Activated CD8-positive, alpha-beta memory T cell treated with anti-CD3 and anti-CD28 coated beads, Interleukin-2, amount 10 ng/mL, durations not matched to agents 7 days and 5 days (primary cell): ENCODE measurements around the gene CHI3L1. TPM values are rescaled to one million over a fixed set of nuclear protein-coding genes. Genes with fewer than 3 reads are reported as not detected.
"Not testable (repeated sequence)": the region's sequence is repeated elsewhere in the genome, so short reads cannot be mapped to it uniquely, and the experiment has no call there.

Experiments
- ATAC-seq: fragments of 150-1000 bp; cut with Tn5 transposase; one replicate; pipeline ENCODE4 v1.10.0; 2021; ENCODE audit warnings: moderate library complexity
- CTCF ChIA-PET: fragments of 350-600 bp; sonication (Branson Sonifier 250); formaldehyde crosslinking; loops from one replicate; lab custom pipeline; 2021; ENCODE audit warnings: antibody characterized with exemption; lab: Charles Lee
- DNase-seq: peaks from one replicate; pipeline ENCODE4 v3.0.0-alpha.2; 2020
- H3K27ac Mint-ChIP-seq: one replicate; pipeline ENCODE4 v1.8.0; 2021; ENCODE audit warnings: mild to moderate bottlenecking, mixed read lengths
- H3K27me3 Mint-ChIP-seq: one replicate; pipeline ENCODE4 v1.8.0; 2021; ENCODE audit warnings: mixed read lengths
- H3K36me3 Mint-ChIP-seq: one replicate; pipeline ENCODE4 v1.8.0; 2021; ENCODE audit warnings: mild to moderate bottlenecking, mixed read lengths
- H3K4me1 Mint-ChIP-seq: one replicate; pipeline ENCODE4 v1.8.0; 2021; ENCODE audit warnings: mixed read lengths
- H3K4me3 Mint-ChIP-seq: one replicate; pipeline ENCODE4 v1.8.0; 2021; ENCODE audit warnings: mild to moderate bottlenecking, moderate library complexity, mixed read lengths
- H3K9me3 Mint-ChIP-seq: one replicate; pipeline ENCODE4 v1.8.0; 2022; ENCODE audit warnings: low read depth, mixed read lengths
- total RNA-seq, 2 experiments: library from RNA; stranded (reverse); gene quantifications; one replicate each; pipeline ENCODE4 v1.2.3, GENCODE V29; 2021

Gene CHI3L1
- not detected for total RNA-seq

- ATAC-seq: no peak
- H3K9me3 Mint-ChIP-seq: no peaks in the 10 kb centered on the region
- H3K4me1 Mint-ChIP-seq: no peaks in the 10 kb centered on the region
- no peaks in the 10 kb centered on the region for H3K36me3 Mint-ChIP-seq
- H3K4me3 Mint-ChIP-seq: no peak within 1 kb of the TSS
- DNase-seq: no peak
- H3K27ac Mint-ChIP-seq: no peak within 1 kb of the TSS
- CTCF ChIA-PET: no interaction called here
- H3K27me3 Mint-ChIP-seq: peaks cover 27% of the 10 kb centered on the region
These were observed at the start of gene CHI3L1 for GRCh38 chr1:203186446-203187303. CHI3L1 (minus strand) TSS chr1:203186704; CDS start chr1:203186623, 81 bp downstream.

DNA sequence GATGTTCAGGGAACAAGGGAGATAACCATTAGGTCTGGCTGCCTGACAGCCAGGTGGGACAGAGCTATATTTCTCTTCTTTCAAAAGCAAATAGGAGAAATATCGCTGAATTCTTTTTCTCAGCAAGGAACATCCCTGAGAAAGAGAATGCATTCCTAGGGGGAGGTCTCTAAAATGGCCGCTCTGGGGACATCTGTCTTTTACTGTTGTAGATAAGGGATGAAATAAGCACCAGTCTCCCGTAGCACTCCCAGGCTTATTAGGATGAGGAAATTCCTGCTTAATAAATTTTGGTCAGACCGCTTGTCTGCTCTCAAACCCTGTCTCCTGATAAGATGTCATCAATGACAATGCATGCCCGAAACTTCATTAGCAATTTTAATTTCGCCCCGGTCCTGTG, 48.4 kb upstream of the CHI3L1 start:
- not testable (repeated sequence) for H3K4me1 Mint-ChIP-seq
- H3K27me3 Mint-ChIP-seq: peaks cover 41% of the 10 kb centered on the region

GRCh38 chr1:203229471-203230135, 43.1 kb upstream of the CHI3L1 start, which contains the start of gene CHIT1:
CHIT1 (minus strand) TSS chr1:203229673; CDS start chr1:203229636, 37 bp downstream.
- Mint-ChIP-seq H3K36me3 (peaks cover under 1% of the 10 kb centered on the region), H3K4me3 (no peak within 1 kb of the TSS), H3K27me3 (peaks cover 33% of the 10 kb centered on the region), H3K4me1 (no peaks in the 10 kb centered on the region), H3K27ac (no peak within 1 kb of the TSS), H3K9me3 (no peaks in the 10 kb centered on the region)
- CTCF ChIA-PET: interaction anchor here (1.6 kb wide), 1 partner anchor 13 kb away, joined by 4 read pairs; no protein-coding TSS in a partner anchor
- ATAC-seq (no peak), DNase-seq (no peak)

More for the DNA sequence above, 48.4 kb upstream of the CHI3L1 start:
- H3K27ac Mint-ChIP-seq, CTCF ChIA-PET, DNase-seq, H3K9me3 Mint-ChIP-seq, H3K4me3 Mint-ChIP-seq, ATAC-seq, H3K36me3 Mint-ChIP-seq: not testable (repeated sequence)

GRCh38 chr1:203228670-203229069, 42.2 kb upstream of the CHI3L1 start:
- ATAC-seq: no peak
- DNase-seq: no peak
- Mint-ChIP-seq H3K27me3 (peaks cover 28% of the 10 kb centered on the region), H3K9me3 (no peaks in the 10 kb centered on the region), H3K4me1 (no peaks in the 10 kb centered on the region), H3K27ac (no peak overlapping the region), H3K36me3 (no peaks in the 10 kb centered on the region), H3K4me3 (no peak overlapping the region)
- CTCF ChIA-PET: interaction anchor here (1.3 kb wide), 2 partner anchors 11 to 12 kb away, joined by 3 to 6 read pairs; no protein-coding TSS in a partner anchor

GRCh38 chr1:203227371-203228083, 41.0 kb upstream of the CHI3L1 start:
- ATAC-seq: no peak
- peaks cover 27% of the 10 kb centered on the region for H3K27me3 Mint-ChIP-seq
- CTCF ChIA-PET: interaction anchor here (1.3 kb wide), 2 partner anchors 10 to 11 kb away, joined by 3 to 6 read pairs; no protein-coding TSS in a partner anchor
- H3K27ac Mint-ChIP-seq: no peak overlapping the region
- H3K4me3 Mint-ChIP-seq: no peak overlapping the region
- H3K36me3 Mint-ChIP-seq: no peaks in the 10 kb centered on the region
- DNase-seq: no peak
- H3K9me3 Mint-ChIP-seq: no peaks in the 10 kb centered on the region
- no peaks in the 10 kb centered on the region for H3K4me1 Mint-ChIP-seq

DNA sequence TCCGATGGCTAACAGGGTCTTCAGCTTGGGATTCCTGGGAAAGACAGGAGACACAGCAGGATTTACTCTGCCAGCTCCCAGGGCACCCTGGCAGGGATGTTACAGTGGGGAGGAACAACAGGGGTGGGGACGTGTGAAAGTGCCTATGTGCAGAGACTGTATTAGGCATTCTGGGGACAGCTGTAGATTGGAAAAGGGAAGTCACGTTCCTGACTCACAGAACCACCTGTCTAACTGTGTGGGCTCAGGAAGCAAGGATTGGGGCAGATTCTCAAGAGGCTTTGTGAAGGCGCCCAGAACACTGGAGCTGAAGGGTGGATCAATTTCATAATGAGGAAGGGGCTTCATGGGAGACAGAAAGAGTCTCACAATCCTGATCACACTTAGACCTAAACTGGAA, 38.6 kb upstream of the CHI3L1 start:
- no peaks in the 10 kb centered on the region for H3K36me3 Mint-ChIP-seq
- no peaks in the 10 kb centered on the region for H3K4me1 Mint-ChIP-seq
- no peak overlapping the region for H3K27ac Mint-ChIP-seq
- H3K9me3 Mint-ChIP-seq: no peaks in the 10 kb centered on the region
- H3K4me3 Mint-ChIP-seq: no peak overlapping the region
- DNase-seq: no peak
- H3K27me3 Mint-ChIP-seq: peaks cover 18% of the 10 kb centered on the region
- no peak for ATAC-seq
- CTCF ChIA-PET: interaction anchor here (1.1 to 1.7 kb wide), 3 partner anchors 9 to 186 kb away, joined by 3 to 8 read pairs (median 6); no protein-coding TSS in a partner anchor

- Mint-ChIP-seq H3K27ac (no peak overlapping the region), H3K9me3 (no peaks in the 10 kb centered on the region), H3K4me3 (no peak overlapping the region), H3K4me1 (no peaks in the 10 kb centered on the region), H3K36me3 (no peaks in the 10 kb centered on the region), H3K27me3 (peaks cover 18% of the 10 kb centered on the region)
- ATAC-seq: no peak
- no peak for DNase-seq
- CTCF ChIA-PET: interaction anchor here (1.0 to 1.5 kb wide), 3 partner anchors 119 to 265 kb away, joined by 3 to 4 read pairs (median 4); no protein-coding TSS in a partner anchor
These were observed 36.7 kb upstream of the CHI3L1 start for GRCh38 chr1:203223012-203223775.

DNA sequence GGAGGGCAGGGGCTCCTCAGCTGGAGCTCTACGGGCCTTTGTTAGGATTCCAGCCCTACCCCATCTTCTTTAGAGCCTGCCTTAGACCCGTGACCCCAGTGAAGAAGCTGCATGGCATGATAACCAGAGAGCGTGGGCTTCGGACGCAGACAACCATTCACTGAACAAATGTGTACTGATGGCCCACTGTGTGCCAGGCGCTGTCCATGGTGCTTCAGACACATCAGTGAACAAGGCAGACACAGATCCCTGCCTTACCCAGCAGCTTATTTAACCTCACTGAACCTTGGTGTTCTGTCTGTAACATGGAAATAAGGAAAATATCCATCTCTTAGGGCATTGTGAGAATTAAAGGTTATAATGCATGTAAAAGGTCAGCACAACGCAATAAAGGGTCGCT, 33.4 kb upstream of the CHI3L1 start:
- CTCF ChIA-PET: interaction anchor here (2.3 to 7.8 kb wide), 2 partner anchors 102 to 179 kb away, joined by 8 to 106 read pairs; no protein-coding TSS in a partner anchor
- no peaks in the 10 kb centered on the region for H3K36me3 Mint-ChIP-seq
- no peak for ATAC-seq
- H3K9me3 Mint-ChIP-seq: no peaks in the 10 kb centered on the region
- no peak for DNase-seq
- no peak overlapping the region for H3K27ac Mint-ChIP-seq
- no peaks in the 10 kb centered on the region for H3K4me1 Mint-ChIP-seq
- H3K4me3 Mint-ChIP-seq: no peak overlapping the region
- H3K27me3 Mint-ChIP-seq: peaks cover 19% of the 10 kb centered on the region

DNA sequence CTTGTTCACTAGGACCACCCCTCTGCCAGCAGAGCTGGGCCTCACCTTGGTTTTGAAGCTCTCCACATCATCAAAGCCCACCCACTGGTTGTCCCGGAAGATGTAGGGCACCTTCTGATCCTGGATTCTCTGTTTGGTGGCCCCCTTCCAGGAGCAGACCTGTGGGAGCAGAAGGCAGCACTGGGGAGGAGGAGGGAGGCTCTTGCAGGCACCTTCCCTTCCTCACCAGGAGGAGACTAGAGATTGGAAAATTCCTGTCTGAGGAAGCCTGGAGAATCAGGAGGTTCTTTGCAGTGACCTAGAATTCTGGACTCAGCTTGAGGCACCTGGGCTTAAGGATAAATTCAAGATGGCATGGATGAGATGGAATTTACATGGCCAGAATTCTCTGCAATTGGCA, 32.7 kb upstream of the CHI3L1 start:
- Mint-ChIP-seq H3K4me3 (no peak overlapping the region), H3K27me3 (peaks cover 20% of the 10 kb centered on the region), H3K36me3 (no peaks in the 10 kb centered on the region), H3K4me1 (no peaks in the 10 kb centered on the region), H3K27ac (no peak overlapping the region), H3K9me3 (no peaks in the 10 kb centered on the region)
- DNase-seq: no peak
- CTCF ChIA-PET: interaction anchor here (1.3 to 7.8 kb wide), 3 partner anchors 70 to 178 kb away, joined by 3 to 106 read pairs (median 8); no protein-coding TSS in a partner anchor
- ATAC-seq: no peak

DNA sequence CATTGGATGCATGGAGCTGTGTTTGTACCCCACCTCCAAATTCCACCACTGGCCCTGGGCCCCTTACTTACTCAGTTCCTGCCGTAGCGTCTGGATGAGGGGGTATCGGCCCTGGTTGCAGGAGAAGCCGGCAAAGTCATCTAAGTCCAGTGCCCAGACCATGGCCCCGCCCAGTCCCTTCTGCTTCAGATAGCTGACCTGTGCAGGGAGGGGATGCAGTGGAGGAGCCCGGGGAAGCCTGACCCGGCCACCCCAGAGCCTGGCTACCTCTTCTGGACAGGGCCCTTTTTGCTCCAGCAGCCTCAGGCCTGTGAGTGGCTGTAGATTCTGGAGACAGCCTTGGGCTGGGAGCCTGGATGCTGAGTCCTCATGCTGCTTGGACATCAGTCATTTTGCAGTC, 31.2 kb upstream of the CHI3L1 start:
- Mint-ChIP-seq H3K27me3 (peaks cover 20% of the 10 kb centered on the region), H3K9me3 (no peaks in the 10 kb centered on the region), H3K36me3 (no peaks in the 10 kb centered on the region), H3K4me3 (no peak overlapping the region), H3K27ac (no peak overlapping the region), H3K4me1 (no peaks in the 10 kb centered on the region)
- CTCF ChIA-PET: interaction anchor here (1.2 to 7.8 kb wide), 6 partner anchors 10 to 187 kb away, joined by 3 to 106 read pairs (median 6); no protein-coding TSS in a partner anchor
- DNase-seq: no peak
- ATAC-seq: no peak

DNA sequence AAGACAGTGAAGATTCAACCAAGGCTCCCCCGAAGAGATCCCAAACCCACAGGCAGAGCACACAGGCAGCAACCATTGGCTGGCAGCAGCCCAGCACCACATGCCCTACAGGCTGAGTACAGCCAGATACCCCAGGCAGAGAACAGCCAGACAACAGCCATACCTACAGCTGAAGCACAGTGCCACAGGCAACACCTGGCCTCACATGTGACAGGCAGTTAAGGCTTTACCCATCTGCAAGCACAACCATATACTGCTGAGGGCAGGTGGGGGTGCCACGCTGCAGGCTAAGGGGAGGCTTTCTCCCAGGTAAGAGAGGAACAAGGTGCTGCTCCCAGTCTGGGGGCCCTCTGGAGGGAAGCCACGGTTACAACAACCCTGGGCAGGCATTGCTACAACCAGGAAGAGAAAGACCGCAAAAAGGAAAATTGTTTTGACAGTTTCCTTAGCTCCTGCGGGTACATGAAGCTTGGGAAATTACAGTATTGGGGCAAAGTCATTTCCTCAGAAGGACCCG, 30.7 kb upstream of the CHI3L1 start:
- Mint-ChIP-seq H3K9me3 (no peaks in the 10 kb centered on the region), H3K4me1 (no peaks in the 10 kb centered on the region), H3K27ac (no peak overlapping the region), H3K36me3 (no peaks in the 10 kb centered on the region), H3K4me3 (no peak overlapping the region), H3K27me3 (peaks cover 20% of the 10 kb centered on the region)
- ATAC-seq: no peak
- DNase-seq: no peak
- CTCF ChIA-PET: interaction anchor here (1.2 to 7.8 kb wide), 11 partner anchors 9 to 187 kb away, joined by 3 to 106 read pairs (median 5); no protein-coding TSS in a partner anchor
